HK-2 (cell line): Measurements from ENCODE around the gene NUDCD3.
A peak's percentile ranks its signal among the peaks of the same experiment; 100 is the strongest.

ENCODE experiments used
- DNase-seq: peaks from one replicate; pipeline ENCODE4 v3.0.0-alpha.2; 2018; ENCODE audit not compliant: unreplicated experiment

NUDCD3 gene

GRCh38 chr7:44366986-44367385, 123.5 kb downstream of the NUDCD3 start:
- DNase-seq, result no peak

DNA sequence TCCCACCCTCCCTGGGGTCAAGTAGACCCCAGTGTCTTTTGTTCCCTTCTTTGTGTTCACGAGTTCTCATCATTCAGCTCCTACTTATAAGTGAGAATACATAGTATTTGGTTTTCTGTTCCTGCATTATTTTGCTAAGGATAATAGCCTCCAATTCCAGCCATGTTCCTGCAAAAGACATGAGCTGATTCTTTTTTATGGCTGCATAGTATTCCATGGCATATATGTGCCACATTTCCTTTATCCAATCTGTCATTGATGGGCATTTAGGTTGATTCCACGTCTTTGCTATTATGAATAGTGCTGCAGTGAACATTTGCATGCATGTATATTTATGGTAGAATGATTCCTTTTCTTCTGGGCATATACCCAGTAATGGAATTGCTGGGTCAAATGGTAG, 136.8 kb downstream of the NUDCD3 start:
- DNase-seq, result no peak

- DNase-seq, result no peak
These were observed 141.3 kb downstream of the NUDCD3 start for GRCh38 chr7:44348851-44349781.

GRCh38 chr7:44348300-44348699, 142.2 kb downstream of the NUDCD3 start:
- peak; percentile 39 for DNase-seq

DNA sequence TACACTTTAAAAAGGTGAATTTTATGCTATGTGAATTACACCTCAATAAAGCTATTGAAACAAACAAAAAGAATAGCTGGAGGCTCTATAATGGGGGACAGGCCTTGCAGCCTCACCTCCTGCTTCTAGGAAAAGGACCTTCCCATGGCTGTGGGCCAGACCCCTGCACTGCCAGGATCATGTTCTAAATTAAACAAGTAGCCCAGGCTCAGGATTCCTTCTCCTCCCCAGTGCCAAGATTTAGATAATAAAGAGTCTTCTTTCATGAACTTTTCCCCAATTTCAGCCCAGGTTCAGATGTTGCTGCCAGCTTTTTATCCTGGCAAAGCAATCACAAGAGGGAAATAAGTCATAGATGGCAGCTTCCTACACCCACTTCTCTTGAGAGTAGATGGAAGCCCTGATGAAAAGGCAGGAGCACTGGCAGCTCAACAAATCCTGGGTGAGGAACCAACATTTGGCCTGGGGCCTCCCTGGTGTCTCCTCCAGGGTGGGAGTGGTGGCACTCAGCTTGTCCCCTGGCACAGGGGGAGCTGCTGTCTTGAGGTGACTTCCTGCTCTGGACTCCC, 142.8 kb downstream of the NUDCD3 start:
- DNase-seq, result no peak

DNA sequence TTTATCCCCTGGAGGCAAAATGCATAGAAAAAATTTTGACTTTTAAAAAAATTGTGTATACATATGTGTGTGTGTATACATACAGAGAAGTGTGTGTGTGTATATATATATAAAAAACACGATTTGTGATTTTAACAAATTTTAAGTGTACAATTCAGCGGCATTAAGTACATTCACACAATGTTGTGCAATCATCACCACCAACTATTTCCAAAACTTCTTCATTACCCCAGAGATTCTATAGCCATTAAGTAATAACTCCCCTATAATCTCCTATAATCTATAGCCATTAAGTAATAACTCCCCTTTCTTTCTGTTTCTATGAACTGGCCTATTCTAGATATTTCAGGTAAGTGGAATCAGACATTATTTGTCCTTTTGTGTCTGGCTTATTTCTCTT, 144.4 kb downstream of the NUDCD3 start:
- no peak for DNase-seq

- DNase-seq, result no peak
These were observed 149.1 kb downstream of the NUDCD3 start for GRCh38 chr7:44341401-44341800.

DNA sequence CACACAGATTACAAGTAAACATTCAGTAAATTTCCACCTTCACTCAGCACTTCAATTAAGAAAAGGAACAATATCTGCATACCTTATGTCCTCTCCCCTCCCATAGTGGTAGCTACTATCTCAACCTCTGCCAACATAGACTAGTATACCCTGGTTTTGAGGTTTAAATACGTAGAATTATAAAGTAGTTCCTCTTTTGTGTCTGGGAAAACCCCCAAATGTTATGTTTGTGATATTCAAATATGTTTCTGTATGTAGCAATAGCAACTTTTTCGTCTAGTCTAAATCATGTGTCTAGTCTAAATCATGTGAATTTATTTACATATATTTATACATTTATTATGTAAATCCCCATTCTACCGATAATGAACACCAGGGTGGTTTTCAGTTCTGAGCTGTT, 151.9 kb downstream of the NUDCD3 start:
- DNase-seq, result no peak

- DNase-seq, result no peak
These were observed 154.0 kb downstream of the NUDCD3 start for GRCh38 chr7:44336491-44336890.

DNA sequence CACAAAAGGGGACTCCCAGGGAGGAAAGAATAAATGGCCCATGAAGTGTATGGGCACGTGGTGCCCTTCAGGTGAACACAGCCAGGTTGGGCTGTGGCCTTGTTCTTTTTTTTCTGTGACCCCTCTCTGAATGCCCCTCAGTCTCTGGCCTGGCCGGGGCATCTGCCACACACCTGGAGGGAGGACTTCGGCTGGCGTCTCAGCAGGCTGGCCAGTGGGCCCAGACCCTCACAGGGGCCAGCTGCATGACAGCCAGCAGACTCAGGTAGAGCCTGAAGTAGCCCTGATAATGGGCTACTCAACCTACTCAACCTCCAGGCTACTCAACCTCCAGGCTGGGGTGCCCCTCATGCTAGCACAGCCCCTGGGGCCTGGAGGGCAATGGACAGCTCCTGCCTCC, 155.3 kb downstream of the NUDCD3 start:
- no peak for DNase-seq

DNA sequence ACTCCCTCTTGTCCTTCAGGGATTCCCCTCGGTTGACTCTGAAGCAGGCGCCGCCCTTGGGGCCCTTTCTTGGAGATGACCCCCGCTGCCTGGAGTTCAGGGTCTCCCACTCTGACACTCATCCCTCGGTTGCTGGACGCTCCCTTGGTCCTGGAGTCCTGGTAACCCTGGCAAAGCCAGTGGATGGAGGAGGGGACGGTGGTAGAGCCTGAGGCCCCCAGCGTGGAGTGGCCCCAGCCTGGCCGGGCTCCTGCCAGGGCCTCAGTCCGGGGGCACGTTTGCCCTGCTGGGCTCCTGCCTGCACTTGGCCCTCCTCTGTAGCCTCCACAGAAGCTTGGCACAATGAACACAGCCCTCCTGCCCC, 155.7 kb downstream of the NUDCD3 start:
- DNase-seq, result no peak

DNA sequence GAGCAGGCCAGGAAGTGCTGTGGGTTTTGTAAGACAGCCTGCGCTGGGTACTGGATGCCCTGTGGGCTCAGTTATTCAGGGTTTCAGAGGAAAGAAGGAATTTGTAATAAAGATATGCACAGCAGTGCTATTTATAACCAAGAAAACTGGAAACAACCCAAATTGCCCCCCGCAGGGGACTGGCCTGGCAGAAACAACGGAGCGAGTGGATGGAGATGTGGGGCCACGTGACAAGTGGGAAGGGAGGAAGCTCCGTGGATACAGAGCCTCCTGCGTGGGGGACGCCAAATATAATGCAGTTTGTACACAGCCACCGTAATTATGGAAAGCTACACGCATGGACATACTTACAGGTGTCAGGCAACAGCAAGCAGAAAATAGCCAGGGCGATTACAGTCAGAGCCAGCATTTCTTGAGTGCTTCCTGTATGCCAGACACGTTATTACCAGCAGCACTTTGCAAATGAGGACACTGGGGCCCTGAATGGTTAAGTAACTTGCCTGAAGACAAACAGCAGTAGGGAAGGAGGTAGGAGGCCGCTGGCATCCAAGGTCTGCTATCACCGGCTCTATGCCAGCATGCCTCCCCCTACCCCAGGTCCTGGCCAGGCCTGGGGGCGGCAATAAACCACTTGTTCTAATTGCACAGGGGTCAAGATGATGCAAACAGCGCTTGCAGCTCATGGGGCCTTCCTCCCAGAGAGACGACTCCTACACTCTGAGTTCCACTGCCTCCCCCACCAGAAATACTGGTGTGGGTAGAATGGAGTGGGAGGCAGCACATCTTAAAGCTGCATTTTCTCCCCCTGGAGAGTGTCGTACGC, 156.3 kb downstream of the NUDCD3 start:
- DNase-seq, result no peak

- DNase-seq, result no peak
These were observed 158.8 kb downstream of the NUDCD3 start for GRCh38 chr7:44331682-44332081.

DNA sequence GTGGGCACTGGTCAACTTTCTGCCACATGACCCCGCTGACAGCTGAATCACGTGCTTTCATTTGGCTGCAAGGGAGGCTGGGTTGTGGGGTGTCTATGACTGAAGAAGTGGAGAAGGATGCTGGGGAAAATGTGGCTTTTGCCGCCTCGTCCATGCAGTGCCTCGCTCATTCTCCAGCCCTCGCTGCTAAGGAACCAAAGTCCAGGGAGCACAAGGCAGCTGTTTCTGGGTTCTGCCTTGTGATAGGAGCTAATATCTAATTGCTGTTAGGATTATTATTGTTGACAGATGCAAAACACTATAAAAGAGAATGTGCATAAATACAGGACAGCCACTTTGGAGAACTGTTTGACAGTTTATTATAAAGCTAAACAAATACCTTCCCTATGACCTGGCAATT, 160.1 kb downstream of the NUDCD3 start:
- no peak for DNase-seq

- DNase-seq, result no peak
These were observed 160.6 kb downstream of the NUDCD3 start for GRCh38 chr7:44329888-44330287.
